Measurements from ENCODE around the gene PIK3C3. TPM values are rescaled to one million over a fixed set of nuclear protein-coding genes. Genes with fewer than 3 reads are reported as not detected.

PIK3C3 gene
- total and polyA plus RNA-seq, 2 of the 8 experiments (the other 6 are each of a cell fraction or from before 2014, with no cell fraction given), result 15.3 to 47.4 TPM

DNA sequence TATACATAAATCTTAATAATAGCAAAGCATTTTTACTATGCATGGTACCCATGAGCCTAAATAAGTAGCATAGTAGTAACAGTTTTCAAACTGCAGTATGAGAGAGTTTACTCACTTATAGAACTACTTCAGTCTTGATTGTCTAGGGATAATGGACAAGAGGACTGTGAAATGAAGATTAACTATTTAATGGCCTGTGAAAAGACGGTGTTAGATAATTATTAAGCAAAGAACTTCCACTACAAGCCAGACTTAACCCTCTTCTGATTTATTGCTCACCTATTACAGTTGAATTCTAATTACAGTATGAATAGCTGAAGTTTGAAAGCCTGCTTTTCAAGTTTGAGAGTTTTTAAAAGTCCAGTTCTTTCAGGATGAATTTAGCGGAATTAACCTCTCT lies 18.9 kb downstream of the PIK3C3 start:
- Histone ChIP-seq H2BK20ac (ENCODE audit: low read length) (no peak overlapping the region), H2BK12ac (ENCODE audit: low read depth, low read length) (no peak overlapping the region), H2BK15ac (ENCODE audit: low read length) (no peak overlapping the region), H3K4me3 (ENCODE audit: extremely low read depth in 1 of 4, insufficient read depth in 2 of 4, low read depth in 3 of 4, low read length in 4 of 4) (no peak overlapping the region), H3K23me2 (ENCODE audit: low read depth, low read length) (no peaks in the 10 kb centered on the region), H4K91ac (replicated peaks; ENCODE audit: insufficient read length, low read length) (no peak overlapping the region), H3K79me2 (ENCODE audit: control insufficient read depth in 1 of 2, insufficient read depth in 2 of 2, low read length in 2 of 2) (0 out of 4 replicates have a peak, but pooled peaks cover 0 to 3% of the 10 kb centered on the region in 2 experiments), H3K9ac (replicated peaks in 1 of 4; ENCODE audit: extremely low read depth in 1 of 4, low read depth in 3 of 4, low read length in 3 of 4) (no peak overlapping the region), H3K18ac (ENCODE audit: extremely low read depth, low read length) (no peak overlapping the region), H2AFZ (ENCODE audit: low read length) (no peak overlapping the region), H2BK120ac (replicated peaks; ENCODE audit: low read depth, low read length) (no peak overlapping the region), H3K23ac (ENCODE audit: insufficient read length) (no peak overlapping the region), H3K79me1 (ENCODE audit: low read depth, low read length) (no peaks in the 10 kb centered on the region), H3K14ac (ENCODE audit: insufficient read length) (no peak overlapping the region), H2AK5ac (ENCODE audit: low read depth, low read length) (no peak overlapping the region), H3K9me3 (ENCODE audit: insufficient read depth in 2 of 2, low read depth in 1 of 2, low read length in 1 of 2) (no peaks in the 10 kb centered on the region), H3K4me2 (ENCODE audit: insufficient read depth in 1 of 2, low read depth in 2 of 2, low read length in 2 of 2) (no peak overlapping the region), H3K4me1 (replicated peaks in 1 of 4; ENCODE audit: control insufficient read depth in 3 of 4, insufficient read depth in 4 of 4, low read length in 3 of 4) (no peaks in the 10 kb centered on the region), H4K5ac (ENCODE audit: insufficient read length, low read depth, low read length) (no peak overlapping the region), H4K8ac (ENCODE audit: extremely low read depth, insufficient read depth, low read length) (no peak overlapping the region), H3K27me3 (replicated peaks in 1 of 4; ENCODE audit: control insufficient read depth in 3 of 4, extremely low read depth in 1 of 4, insufficient read depth in 3 of 4, low read length in 3 of 4) (no peaks in the 10 kb centered on the region), H3K27ac (ENCODE audit: low read depth, low read length) (no peak overlapping the region), H3K4ac (replicated peaks; ENCODE audit: insufficient read length, low read depth, low read length) (no peak overlapping the region), H3K56ac (replicated peaks; ENCODE audit: insufficient read length, low read depth, low read length) (no peak overlapping the region), H4K20me1 (replicated peaks in 1 of 2; ENCODE audit: control insufficient read depth in 1 of 2, insufficient read depth in 2 of 2, low read length in 2 of 2) (peaks cover 2% of the 10 kb centered on the region in 2 experiments), H3K36me3 (ENCODE audit: control insufficient read depth in 2 of 4, insufficient read depth in 4 of 4, low read length in 3 of 4) (peaks cover 0 to 11% (median 3%) of the 10 kb centered on the region in 4 experiments; a peak in 4 of 8 replicates), H2BK5ac (ENCODE audit: low read depth, low read length) (no peak overlapping the region)
- ChIA-PET CTCF (ENCODE audit: partially characterized antibody) (no interaction called here), POLR2A (ENCODE audit: partially characterized antibody) (no interaction called here)
- TF ChIP-seq CHD2 (IDR thresholded peaks at IDR 0.05; ENCODE audit: low read length) (no peak), CREB1 (IDR thresholded peaks at IDR 0.05) (no peak), SIRT6 (IDR thresholded peaks at IDR 0.05; ENCODE audit: low read length) (no peak), RFX5 (IDR thresholded peaks at IDR 0.05; ENCODE audit: borderline replicate concordance, low read depth, low read length) (no peak), SIX5 (IDR thresholded peaks at IDR 0.05; ENCODE audit: low read depth, low read length) (no peak), SUZ12 (IDR thresholded peaks at IDR 0.05; ENCODE audit: low read length) (no peak), CTBP2 (IDR thresholded peaks at IDR 0.05; ENCODE audit: borderline replicate concordance, insufficient read depth, insufficient read length, low read length) (no peak), NRF1 (IDR thresholded peaks at IDR 0.05; ENCODE audit: low read depth, low read length) (no peak), EP300 (IDR thresholded peaks at IDR 0.05; ENCODE audit: borderline replicate concordance in 1 of 2, low read depth in 2 of 2, low read length in 2 of 2) (no peak), EGR1 (IDR thresholded peaks at IDR 0.05; ENCODE audit: borderline replicate concordance, low read depth, low read length) (no peak), SIN3A (conservative IDR thresholded peaks at IDR 0.05 in 1 of 2, IDR thresholded peaks at IDR 0.05 in 1 of 2; ENCODE audit: low read depth in 1 of 2, low read length in 2 of 2) (no peak)
- FAIRE-seq, result no peak
- WGBS, 2 experiments (ENCODE audit: extremely low coverage in 1 of 2, insufficient coverage in 1 of 2, insufficient read length in 1 of 2, insufficient replicate concordance in 2 of 2, low coverage in 1 of 2, low lambda C conversion rate in 2 of 2, missing lambda C conversion rate in 1 of 2), result 95% methylated on average over 2 of the region's 2 CpGs; no CpG with 5 or more reads in 1 of the 2 experiments
- DNase-seq (ENCODE audit: low read depth in 1 of 2, low spot score in 2 of 2), result no peak
